Upper lobe of left lung (tissue), 6 donors: Measurements from ENCODE around the gene SEPTIN5. TPM values are rescaled to one million over a fixed set of nuclear protein-coding genes. Genes with fewer than 3 reads are reported as not detected.

ENCODE experiments used
- ATAC-seq, 2 donors: fragments of 200-7000 bp; cut with Tn5 transposase; one replicate each; pipeline ENCODE4 v1.9.1; 2022; ENCODE audit warnings: mild to moderate bottlenecking in 2 of 2, moderate library complexity in 2 of 2; ENCODE audit not compliant: low FRiP score in 2 of 2
- DNase-seq, 2 donors: peaks; one replicate each; pipeline ENCODE4 v3.0.0-alpha.2; 2019 to 2020
- H3K27ac ChIP-seq, 4 donors: fragments of 200-600 bp; sonication (generic); one replicate each; pipeline ENCODE4 v1.5.1; 2016 to 2019
- H3K27me3 ChIP-seq, 4 donors: fragments of 200-600 bp; sonication (generic); one replicate each; pipeline ENCODE4 v1.5.1; 2017 to 2019
- H3K36me3 ChIP-seq, 4 donors: fragments of 200-600 bp; sonication (generic); one replicate each; pipeline ENCODE4 v1.5.1; 2016 to 2019
- H3K4me1 ChIP-seq, 4 donors: fragments of 200-600 bp; sonication (generic); one replicate each; pipeline ENCODE4 v1.5.1; 2018 to 2019
- H3K4me3 ChIP-seq, 4 donors: fragments of 200-600 bp; sonication (generic); one replicate each; pipeline ENCODE4 v1.5.1; 2017 to 2019; ENCODE audit warnings: mild to moderate bottlenecking in 2 of 4, moderate library complexity in 1 of 4
- H3K9me3 ChIP-seq, 4 donors: fragments of 200-600 bp; sonication (generic); one replicate each; pipeline ENCODE4 v1.5.1; 2018 to 2019
- CTCF ChIP-seq, 6 experiments: fragments of 450-650 bp in 4 of 6; fragments of 200-600 bp in 2 of 6; sonication (generic) in 2 of 6; IDR thresholded peaks; one replicate each; pipeline ENCODE4 v1.5.1; 2016 to 2019; ENCODE audit warnings: antibody characterized with exemption in 6 of 6
- EP300 ChIP-seq, 4 donors: sonication (generic); formaldehyde crosslinking; IDR thresholded peaks; one replicate each; pipeline ENCODE4 v1.5.1; 2017; ENCODE audit warnings: antibody characterized with exemption in 4 of 4, control low read depth in 2 of 4
- POLR2A ChIP-seq, 4 donors: fragments of 450-650 bp; IDR thresholded peaks; one replicate each; pipeline ENCODE4 v1.5.1; 2016 to 2017; ENCODE audit warnings: antibody characterized with exemption in 4 of 4, mild to moderate bottlenecking in 2 of 4
- POLR2AphosphoS5 ChIP-seq, 2 donors: sonication (generic); formaldehyde crosslinking; IDR thresholded peaks; one replicate each; pipeline ENCODE4 v1.5.1; 2017; ENCODE audit warnings: antibody characterized with exemption in 2 of 2
- WGBS, 2 donors: methylation state at CpG; one replicate each; pipeline ENCODE4 v1.1.5; 2017 to 2018; 5-methylcytosine and 5-hydroxymethylcytosine counted together
- total RNA-seq, 6 donors: library from RNA; depleted of rRNA in 4 of 6; stranded (reverse); fragments of >200 nt in 4 of 6; gene quantifications; one replicate each; pipeline versions ENCODE4 v1.1.0 to v1.2.1, GENCODE V29; 2016 to 2021
- donor health status: DM: no; HTN: no; CAD: no; lungs with moderate emphysema.
- donor health status: DM: no; HTN: yes; CAD: no; lungs with severe emphysema.

Gene SEPTIN5
- total RNA-seq, 6 donors from 2014 or later: 6.0 to 30.0 (median 17.1) TPM

DNA sequence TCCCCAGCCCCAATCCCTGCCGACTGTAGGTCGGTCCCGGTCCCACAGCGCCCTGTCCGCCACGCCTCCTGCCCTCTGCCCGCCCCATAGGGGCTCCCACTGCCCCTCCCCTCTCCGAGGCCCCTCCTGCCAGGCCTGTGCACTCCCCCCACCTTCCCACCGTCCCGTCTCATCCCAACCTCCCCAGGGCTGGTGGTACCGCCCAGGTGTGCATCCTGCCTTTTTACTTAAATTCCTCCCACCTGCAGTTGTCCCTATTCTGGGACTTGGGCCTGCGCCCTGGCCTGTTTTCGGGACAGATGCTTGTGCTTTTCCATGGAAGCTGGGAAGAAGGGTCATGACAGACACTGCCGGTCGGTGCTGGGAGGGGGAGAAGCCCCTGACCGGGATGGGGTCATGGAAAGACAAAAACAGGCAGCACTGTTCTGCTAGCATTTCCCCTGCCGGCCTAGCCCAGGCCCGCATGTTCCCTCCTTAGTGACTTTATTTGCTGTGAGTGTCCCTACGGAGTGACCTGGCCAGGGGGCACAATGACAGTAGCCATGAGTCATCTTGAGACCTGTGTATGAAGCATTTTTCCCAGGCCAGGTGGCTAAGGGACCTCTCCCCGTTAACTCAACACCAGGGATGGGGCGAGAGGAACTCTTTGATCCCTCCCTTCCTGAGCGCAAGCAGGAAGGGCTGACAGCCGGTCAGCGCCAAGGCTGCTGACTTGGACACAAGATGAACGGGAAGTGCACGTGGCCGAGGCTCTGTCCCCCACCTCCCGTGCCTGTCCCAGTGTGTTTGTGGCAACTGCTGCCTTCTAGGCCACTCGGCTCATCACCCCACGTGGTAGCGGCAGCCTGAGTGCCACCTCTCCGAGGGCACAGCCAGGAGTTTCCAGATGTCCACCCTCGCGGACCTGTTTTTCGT lies 53.4 kb downstream of the SEPTIN5 start:
- DNase-seq: peak in 1 of 2 donors; percentile 83
- TF ChIP-seq POLR2AphosphoS5 (IDR thresholded peaks at IDR 0.05): no peak
- no peak for TF ChIP-seq EP300 (IDR thresholded peaks at IDR 0.05)
- TF ChIP-seq POLR2A (IDR thresholded peaks at IDR 0.05): no peak
- no peak for TF ChIP-seq CTCF (IDR thresholded peaks at IDR 0.05)
- H3K4me1 ChIP-seq: peaks cover 21 to 34% (median 24%) of the 10 kb centered on the region in 4 donors
- no peaks in the 10 kb centered on the region for H3K36me3 ChIP-seq
- 32 to 36% methylated on average over 13 to 29 of the region's 35 CpGs for WGBS, 2 donors
- H3K4me3 ChIP-seq: peak overlapping the region in 3 of 4 donors; percentile 36 to 44 (median 44)
- no peaks in the 10 kb centered on the region for H3K9me3 ChIP-seq
- ATAC-seq: peak in 1 of 2 donors; percentile 46
- H3K27ac ChIP-seq: no peak overlapping the region
- H3K27me3 ChIP-seq: peaks cover 2 to 54% (median 29%) of the 10 kb centered on the region in 4 donors

GRCh38 chr22:19769393-19769715 lies 55.1 kb downstream of the SEPTIN5 start:
- Histone ChIP-seq H3K9me3 (no peaks in the 10 kb centered on the region), H3K36me3 (no peaks in the 10 kb centered on the region), H3K4me3 (no peak overlapping the region), H3K4me1 (peaks cover 21 to 34% (median 24%) of the 10 kb centered on the region in 4 donors), H3K27ac (no peak overlapping the region), H3K27me3 (peaks cover 2 to 46% (median 27%) of the 10 kb centered on the region in 4 donors)
- WGBS, 2 donors: 88 to 93% methylated on average over 11 to 12 of the region's 12 CpGs
- ATAC-seq: no peak
- DNase-seq: peak in 1 of 2 donors; percentile 77
- TF ChIP-seq POLR2A (IDR thresholded peaks at IDR 0.05) (no peak), CTCF (IDR thresholded peaks at IDR 0.05) (no peak), EP300 (IDR thresholded peaks at IDR 0.05) (no peak), POLR2AphosphoS5 (IDR thresholded peaks at IDR 0.05) (no peak)

DNA sequence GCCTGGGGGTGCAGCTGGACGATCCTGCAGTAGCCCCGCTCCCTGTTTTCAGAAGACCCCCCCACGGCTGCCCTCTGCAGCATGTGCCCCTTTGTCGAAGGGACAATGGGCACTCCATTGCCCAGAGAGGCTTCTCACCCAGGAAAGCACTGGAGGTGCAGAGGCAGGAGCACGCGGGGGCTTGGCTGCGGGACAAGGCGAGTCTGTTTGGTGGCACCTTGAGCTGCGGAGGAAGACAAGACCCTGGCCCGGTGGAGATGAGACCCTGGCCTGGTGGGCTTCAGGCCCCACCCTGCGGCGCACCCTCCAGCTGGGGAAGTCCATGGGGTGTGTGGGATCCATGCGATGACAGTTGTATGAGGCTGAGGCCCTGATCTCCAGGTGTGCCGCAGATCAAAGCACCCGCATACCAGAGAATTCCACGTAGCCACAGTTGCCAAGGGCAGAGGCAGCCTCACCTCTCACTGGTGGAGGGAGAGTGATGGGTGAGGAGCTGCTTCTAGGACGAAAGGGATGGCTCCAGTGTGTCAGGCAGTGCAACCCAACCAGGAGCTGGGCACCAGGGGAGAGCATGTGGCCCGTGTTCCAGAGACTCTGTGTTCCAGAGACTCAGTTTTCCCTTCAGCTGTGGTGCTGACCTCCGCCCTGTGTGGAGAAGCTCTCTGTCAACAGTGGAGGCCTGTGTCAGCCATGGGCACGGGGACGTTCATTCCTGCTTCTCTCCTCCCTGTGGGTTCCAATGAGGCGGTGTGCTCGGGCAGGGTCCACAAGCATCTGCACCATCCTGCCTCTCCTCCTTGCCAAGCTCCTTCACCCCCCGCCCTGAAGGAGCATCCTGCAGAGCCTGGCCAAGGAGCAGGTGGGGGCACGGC lies 56.3 kb downstream of the SEPTIN5 start:
- H3K27me3 ChIP-seq: peaks cover 2 to 36% (median 22%) of the 10 kb centered on the region in 4 donors
- H3K36me3 ChIP-seq: no peaks in the 10 kb centered on the region
- no peaks in the 10 kb centered on the region for H3K9me3 ChIP-seq
- peak in 1 of 2 donors; percentile 51 for DNase-seq
- H3K4me1 ChIP-seq: peaks cover 20 to 30% (median 22%) of the 10 kb centered on the region in 4 donors
- H3K4me3 ChIP-seq: no peak overlapping the region
- no peak overlapping the region for H3K27ac ChIP-seq
- ATAC-seq: no peak
- TF ChIP-seq CTCF (IDR thresholded peaks at IDR 0.05) (no peak), POLR2A (IDR thresholded peaks at IDR 0.05) (no peak), POLR2AphosphoS5 (IDR thresholded peaks at IDR 0.05) (no peak), EP300 (IDR thresholded peaks at IDR 0.05) (no peak)
- WGBS, 2 donors: 86 to 88% methylated on average over 18 to 25 of the region's 25 CpGs

- Histone ChIP-seq H3K4me3 (no peak overlapping the region), H3K27ac (no peak overlapping the region), H3K27me3 (peaks cover 0 to 20% (median 9%) of the 10 kb centered on the region in 4 donors), H3K9me3 (no peaks in the 10 kb centered on the region), H3K4me1 (peaks cover 5 to 12% (median 12%) of the 10 kb centered on the region in 4 donors), H3K36me3 (no peaks in the 10 kb centered on the region)
- ATAC-seq (no peak), DNase-seq (no peak)
- 69 to 80% methylated on average over 4 of the region's 4 CpGs for WGBS, 2 donors
- TF ChIP-seq POLR2A (IDR thresholded peaks at IDR 0.05) (no peak), POLR2AphosphoS5 (IDR thresholded peaks at IDR 0.05) (no peak), CTCF (IDR thresholded peaks at IDR 0.05) (no peak), EP300 (IDR thresholded peaks at IDR 0.05) (no peak)
These were observed 58.0 kb downstream of the SEPTIN5 start for GRCh38 chr22:19772422-19772672.

Other genes starting within 250 kb of the SEPTIN5 start
- 10 to 100 TPM; 21.0 to 52.1 (median 29.1) TPM for gene UFD1, start 235.3 kb upstream of the SEPTIN5 start, total RNA-seq
- 1 to 10 TPM in 4 of 6 donors, under 1 TPM in 1, not detected in 1; 0.44 to 3.2 (median 1.8) TPM for gene CDC45, start 234.6 kb upstream of the SEPTIN5 start, total RNA-seq
- gene CLDN5, start 190.1 kb upstream of the SEPTIN5 start, total RNA-seq: 100 to 1,000 TPM in 5 of 6 donors, 10 to 100 TPM in 1; 70.2 to 726 (median 229) TPM
- 10 to 100 TPM in 1 of 6 donors, 1 to 10 TPM in 5; 1.5 to 23.7 (median 6.6) TPM for gene GP1BB, start 9.0 kb downstream of the SEPTIN5 start, total RNA-seq
- gene TBX1, start 46.3 kb downstream of the SEPTIN5 start, total RNA-seq: 10 to 100 TPM in 2 of 6 donors, 1 to 10 TPM in 4; 1.0 to 12.2 (median 5.4) TPM
- gene GNB1L, start 140.4 kb downstream of the SEPTIN5 start, total RNA-seq: 10 to 100 TPM in 1 of 6 donors, 1 to 10 TPM in 4, under 1 TPM in 1; 0.78 to 11.1 (median 6.8) TPM
- 10 to 100 TPM; 16.4 to 27.4 (median 24.1) TPM for gene RTL10, start 140.4 kb downstream of the SEPTIN5 start, total RNA-seq
- gene COMT, start 227.3 kb downstream of the SEPTIN5 start, total RNA-seq: 100 to 1,000 TPM; 136 to 475 (median 272) TPM
- 10 to 100 TPM; 29.6 to 78.6 (median 49.3) TPM for gene TXNRD2, start 227.3 kb downstream of the SEPTIN5 start, total RNA-seq